Measurements from ENCODE around the gene RXRA.

GRCh38 chr9:134360180-134360759, 34.0 kb downstream of the RXRA start:
- TF ChIP-seq, protein P1, sequence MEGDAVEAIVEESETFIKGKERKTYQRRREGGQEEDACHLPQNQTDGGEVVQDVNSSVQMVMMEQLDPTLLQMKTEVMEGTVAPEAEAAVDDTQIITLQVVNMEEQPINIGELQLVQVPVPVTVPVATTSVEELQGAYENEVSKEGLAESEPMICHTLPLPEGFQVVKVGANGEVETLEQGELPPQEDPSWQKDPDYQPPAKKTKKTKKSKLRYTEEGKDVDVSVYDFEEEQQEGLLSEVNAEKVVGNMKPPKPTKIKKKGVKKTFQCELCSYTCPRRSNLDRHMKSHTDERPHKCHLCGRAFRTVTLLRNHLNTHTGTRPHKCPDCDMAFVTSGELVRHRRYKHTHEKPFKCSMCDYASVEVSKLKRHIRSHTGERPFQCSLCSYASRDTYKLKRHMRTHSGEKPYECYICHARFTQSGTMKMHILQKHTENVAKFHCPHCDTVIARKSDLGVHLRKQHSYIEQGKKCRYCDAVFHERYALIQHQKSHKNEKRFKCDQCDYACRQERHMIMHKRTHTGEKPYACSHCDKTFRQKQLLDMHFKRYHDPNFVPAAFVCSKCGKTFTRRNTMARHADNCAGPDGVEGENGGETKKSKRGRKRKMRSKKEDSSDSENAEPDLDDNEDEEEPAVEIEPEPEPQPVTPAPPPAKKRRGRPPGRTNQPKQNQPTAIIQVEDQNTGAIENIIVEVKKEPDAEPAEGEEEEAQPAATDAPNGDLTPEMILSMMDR (IDR thresholded peaks at IDR 0.05): no peak
- TF ChIP-seq POLR2AphosphoS5 (IDR thresholded peaks at IDR 0.05; ENCODE audit: low read depth, low read length): no peak

All from Panc1 (cell line).